ENCODE data around the gene KRTAP16-1. TPM values are rescaled to one million over a fixed set of nuclear protein-coding genes. Genes with fewer than 3 reads are reported as not detected.

The KRTAP16-1 gene
- total RNA-seq, 1 donor from 2014 or later = not detected

DNA sequence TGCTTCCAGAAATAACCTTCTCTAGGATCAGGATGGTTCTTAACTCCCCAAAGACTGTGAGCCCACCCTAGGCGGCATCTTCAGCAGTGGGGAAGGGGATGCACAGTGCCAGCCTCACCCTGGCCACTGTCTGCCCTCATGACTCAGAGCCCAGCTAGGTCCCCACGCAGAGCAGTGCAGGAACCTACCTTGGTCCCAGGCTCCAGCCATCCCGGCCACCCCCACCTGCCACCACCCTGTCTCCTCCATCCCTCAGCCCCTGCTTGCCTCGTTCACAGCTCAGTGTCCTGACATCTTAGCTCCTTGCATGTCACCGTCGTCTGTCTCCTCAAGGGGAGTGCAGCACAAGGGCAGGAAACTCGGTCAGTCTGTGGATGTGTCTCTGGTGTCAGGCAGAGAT, 22.5 kb upstream of the KRTAP16-1 start:
- no peak for DNase-seq (ENCODE audit: extremely low read depth, low read depth, low spot score)

DNA sequence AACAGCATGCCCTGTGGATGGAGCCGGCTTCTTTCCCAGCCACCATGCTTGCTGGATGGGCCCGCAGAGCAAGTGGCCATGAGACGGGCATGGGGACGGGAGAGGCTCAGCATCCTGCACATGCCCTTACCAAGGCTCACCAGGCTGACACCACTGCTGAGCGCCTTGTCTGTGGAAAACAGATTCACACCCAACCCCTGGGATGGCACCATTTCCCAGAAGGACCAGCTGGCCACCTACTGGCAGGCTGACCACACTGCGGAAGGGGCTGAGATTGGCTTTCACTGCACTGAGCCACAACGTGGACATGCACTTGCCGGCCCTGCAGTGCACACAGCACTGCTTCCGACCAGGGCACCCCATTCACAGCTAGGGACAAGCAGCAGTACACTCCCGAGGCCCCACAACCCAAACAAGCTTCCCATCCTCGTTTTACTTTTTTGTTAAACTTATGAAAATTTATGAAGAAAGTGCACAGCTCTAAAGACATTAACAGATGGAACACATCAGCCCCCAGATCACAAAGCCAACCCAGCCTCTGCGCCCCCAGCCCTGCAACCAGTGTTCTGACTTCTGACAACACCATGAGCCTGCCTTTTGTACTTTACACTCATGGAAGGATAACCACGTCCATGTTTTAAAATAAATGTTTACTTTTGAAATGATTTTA, 20.3 kb upstream of the KRTAP16-1 start:
- no peak for DNase-seq (ENCODE audit: extremely low read depth, low read depth, low spot score)

DNA sequence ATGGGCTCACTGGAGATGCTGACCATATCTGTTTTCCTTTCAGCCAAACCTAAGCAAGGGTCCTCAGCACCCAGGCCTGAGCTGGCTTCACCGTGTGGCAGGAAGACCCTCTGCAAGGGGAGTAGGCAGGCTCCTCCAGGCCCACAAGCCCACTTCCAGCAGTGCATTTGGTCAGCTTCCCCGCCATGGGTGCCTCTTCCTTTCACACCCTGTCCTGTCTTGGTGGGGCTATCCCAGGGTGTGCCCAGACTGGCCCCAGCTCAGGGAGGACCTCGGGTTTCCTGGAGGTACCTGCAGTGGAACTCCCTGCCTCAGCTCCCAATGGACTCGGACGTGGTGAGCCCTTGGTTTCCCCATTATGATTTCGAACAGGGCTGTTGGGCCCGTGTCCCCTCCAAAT, 19.1 kb upstream of the KRTAP16-1 start:
- no peak for DNase-seq (ENCODE audit: extremely low read depth, low read depth, low spot score)

DNA sequence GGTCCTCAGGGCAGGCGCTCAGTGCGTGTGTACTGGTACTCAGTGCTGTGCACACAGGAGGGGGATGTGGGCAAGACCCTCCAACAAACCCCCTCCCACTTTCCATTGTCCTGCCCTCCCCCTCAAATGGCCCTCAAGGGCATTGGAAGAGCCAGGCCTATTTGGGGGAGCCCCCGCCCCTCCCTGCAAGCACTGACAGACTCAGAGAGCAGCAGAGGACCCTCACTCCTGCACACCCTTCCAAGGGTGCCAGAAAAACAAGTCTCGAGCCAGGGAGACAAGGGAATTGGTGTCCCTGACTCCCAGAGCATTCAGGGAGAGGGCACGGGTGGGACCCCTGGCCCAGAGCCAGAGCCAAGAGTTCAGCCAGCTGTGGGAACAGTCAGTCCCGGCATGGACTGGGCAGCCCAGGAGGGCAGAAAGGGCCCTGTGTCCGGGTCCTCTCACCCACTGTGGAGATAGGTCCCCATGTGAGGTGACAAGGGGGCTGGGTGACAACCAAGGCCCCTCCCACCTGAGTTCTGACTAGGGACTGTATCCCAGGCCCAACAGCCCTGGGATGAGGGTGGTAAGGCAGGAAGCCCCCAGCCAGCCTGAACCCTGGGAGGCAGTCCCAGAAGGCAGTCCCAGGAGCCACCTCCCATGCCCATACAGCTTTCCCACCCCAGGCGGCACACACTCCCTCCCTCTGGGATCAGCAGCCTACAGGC, 18.5 kb upstream of the KRTAP16-1 start:
- DNase-seq (ENCODE audit: extremely low read depth, low read depth, low spot score) = no peak

DNA sequence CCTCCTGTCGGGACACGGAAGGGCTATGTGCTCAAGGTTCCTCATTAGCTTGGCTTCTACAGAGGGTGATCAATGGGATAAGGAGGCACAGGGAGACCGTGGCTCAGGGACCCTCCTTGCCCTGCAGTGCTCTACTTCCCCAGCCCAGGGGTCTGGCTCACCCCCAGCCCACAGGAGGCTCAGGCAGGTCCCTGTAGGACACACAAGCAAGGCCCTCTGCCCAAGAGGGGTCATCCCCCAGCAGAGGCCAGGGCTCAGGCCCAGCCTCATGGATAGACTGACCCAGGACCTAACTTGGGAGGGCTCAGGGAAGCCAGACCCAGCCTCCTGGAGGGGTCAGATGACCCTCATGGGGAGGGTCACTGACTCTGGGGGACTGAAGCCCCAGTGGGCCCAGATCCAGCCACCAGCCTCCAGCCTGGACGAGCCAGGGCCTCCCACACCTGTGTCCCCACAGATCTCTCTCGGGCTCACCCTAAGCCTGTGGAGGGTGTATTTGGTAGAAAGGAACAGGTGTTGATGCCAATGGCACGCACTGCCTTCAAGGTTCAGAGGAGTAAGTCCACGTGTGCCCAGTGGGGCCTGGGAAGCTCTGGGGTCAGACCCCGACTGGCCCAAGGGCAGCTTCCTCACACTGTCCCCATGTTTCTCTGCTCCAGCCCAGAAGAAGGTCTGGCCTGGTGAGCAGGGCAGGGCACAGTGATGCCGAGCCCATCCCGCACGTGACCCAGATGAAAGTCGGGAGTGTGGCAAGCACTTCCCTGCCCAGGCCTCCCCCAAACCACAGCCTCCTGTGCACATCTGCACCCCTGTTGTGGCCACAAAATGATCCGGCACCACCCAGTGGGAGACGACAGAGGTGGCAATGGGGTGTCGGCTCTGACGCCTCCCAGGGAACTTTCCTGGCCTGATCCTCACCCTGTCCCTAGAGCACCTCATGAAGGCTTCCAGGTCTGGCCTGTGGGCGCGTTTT, 17.4 kb upstream of the KRTAP16-1 start:
- DNase-seq (ENCODE audit: extremely low read depth, low read depth, low spot score) = no peak

DNA sequence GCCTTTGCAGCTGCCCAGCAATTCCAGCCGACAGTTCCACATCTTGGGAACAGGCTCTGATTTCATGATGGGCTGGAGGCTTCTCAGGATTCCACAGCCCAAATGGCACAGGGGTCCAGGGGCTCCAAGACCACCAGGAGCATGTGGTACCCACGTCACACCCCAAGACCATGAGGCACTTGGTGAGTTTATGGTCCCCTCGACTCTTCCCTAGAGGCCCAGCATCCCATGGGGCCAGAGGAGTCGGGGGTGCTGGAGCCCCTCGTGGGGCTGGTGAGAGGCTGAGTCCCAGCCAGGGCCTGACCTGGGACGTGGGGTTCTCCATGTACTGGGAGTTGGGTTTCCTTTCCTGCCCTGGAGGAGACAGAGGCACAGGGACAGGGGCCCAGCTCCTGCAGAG, 16.5 kb upstream of the KRTAP16-1 start:
- no peak for DNase-seq (ENCODE audit: extremely low read depth, low read depth, low spot score)

DNA sequence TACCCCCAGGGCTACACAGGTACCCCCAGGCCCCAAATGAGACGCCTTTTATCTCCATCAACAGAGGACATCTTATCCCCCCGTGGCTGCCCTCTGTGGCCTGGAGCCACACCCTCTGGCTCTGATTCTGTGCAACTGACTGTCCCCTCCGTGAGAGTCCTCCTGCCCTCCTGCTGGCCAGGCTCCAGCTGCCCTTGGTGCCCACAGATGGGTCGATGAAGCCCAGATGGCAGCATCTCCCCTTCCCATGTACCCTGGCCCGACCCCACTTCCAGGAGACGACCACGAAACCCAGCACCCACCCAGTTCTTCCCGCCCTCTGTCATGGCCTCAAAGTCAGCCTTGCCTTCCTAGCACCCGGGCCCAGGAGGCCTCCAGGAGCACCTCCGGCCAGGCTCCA, 16.0 kb upstream of the KRTAP16-1 start:
- DNase-seq (ENCODE audit: extremely low read depth, low read depth, low spot score) = no peak

DNA sequence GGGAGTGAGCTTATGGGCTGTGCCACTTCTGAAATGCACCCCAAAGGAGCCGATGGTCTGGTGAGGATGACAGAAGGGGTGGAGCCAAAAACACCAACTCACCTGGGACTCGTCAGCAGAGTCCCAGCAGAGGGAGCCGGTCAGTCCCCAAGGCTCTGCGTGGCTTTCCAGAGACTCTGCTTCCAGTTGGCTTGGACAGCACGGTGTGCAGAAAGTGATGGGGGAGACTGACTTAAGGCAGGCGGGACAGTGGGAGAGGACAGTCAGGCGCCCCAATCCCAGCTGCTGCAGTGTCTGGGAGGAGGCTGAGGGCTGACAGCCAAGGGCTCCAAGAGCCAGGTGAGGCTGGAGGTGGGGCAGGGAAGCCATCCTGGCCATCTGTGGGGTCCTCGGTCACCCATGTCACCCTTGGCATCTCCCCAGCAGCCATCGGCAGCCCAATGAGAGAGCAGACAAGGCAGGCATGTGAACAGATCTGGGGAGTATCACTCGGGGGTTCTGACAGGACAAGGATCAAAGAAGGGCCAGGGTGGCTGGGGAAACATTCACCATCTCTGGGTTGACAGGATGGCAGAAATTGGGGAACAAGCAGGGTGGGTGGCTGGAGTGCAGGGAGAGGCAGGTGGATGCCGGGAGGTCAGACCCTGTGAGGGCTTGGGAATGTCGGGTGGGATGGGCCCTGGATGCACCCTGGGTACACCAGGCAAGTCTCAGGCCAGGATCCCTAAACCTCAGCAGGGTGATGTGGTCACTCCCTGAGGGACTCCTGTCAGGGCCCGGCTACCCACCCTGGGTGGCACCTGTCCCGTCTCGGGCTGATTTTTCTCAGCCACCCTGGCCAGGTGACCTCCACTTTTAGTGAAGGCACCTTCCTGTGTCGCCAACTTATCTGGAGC, 15.3 kb upstream of the KRTAP16-1 start:
- DNase-seq (ENCODE audit: extremely low read depth, low read depth, low spot score) = no peak

DNA sequence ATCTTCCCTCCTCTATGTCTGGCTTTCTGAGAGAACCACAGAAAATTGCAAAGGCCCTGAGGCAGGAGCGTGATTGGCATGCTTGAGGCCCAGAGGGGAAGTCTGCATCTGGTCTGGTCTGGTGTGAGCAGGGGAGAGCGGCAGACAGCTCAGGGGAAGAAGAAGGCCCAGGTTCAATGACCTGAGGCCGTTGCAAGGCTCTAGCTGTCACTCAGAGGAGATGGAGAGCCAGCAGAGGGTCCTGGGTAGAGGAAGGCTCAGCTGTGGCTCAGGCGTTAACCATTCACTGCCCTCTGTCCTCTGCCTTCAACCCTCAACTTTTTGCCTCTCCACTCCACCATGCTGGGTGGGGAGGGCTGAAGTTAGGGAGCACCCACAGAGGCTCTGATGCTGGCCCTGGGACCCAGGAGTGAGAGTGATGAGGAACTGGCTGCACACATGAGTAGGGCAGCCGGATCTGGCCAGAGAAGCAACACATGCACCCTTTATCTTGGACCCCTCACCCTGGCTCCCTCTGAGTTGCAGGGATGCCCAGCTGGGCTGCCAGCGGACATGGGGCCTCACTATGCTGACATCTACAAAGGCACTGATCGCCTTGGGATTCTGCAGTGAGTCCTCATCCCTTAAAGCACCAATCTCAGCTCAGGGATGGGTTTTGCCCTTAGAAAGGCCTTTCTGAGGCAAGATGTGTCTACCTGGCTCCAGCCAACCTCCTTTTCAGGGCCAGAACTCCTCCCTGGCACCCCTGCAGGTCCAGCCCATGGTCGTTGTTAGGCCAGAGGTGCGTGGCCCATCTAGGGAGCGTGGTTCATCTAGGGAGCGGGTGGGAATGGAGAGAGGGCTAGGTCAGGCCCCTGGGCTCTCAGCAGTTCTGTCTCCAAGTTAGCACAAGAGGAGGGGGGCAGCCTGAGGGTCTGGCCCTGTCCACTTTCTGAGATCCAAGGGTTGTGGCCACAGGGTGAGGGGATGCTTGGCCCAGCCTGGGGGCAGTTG, 14.1 kb upstream of the KRTAP16-1 start:
- DNase-seq (ENCODE audit: extremely low read depth, low read depth, low spot score) = no peak

DNA sequence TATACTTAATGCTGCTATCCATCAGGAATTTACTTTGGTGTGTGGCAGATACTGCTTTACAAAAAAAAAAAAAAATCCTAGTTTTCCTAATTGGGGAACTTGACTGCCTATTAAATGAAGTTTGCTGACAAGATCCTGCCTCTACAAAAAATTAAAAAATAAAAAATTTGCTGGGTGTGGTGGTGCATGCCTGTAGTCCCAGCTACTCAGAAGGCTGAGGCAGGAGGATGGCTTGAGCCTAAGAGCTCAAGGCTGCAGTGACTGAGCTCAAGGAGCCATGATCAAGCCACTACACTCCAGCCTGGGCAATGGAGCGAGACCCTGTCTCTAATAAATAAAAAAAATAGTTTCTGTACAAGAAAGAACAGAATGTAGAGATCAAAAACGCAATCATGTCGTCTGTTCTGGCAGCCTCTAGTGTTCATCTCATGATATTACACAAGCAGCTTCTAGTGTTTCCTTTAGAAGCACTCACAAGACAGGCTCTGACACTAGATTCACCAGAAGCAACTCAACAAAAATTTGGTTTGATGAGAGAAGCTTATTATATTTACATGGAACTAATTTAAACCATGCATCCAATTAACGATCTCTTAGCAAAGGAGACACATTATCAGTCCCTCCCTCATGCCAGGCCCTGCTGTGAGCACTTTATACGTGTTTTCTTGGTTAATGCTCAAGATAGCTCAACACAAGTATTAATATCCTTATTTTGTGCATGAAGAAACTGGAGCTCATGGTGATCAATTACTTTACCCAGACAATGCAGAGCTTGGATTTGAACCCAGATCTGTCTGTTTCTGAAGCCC, 13.2 kb upstream of the KRTAP16-1 start:
- DNase-seq (ENCODE audit: extremely low read depth, low read depth, low spot score) = peak; percentile 16

DNA sequence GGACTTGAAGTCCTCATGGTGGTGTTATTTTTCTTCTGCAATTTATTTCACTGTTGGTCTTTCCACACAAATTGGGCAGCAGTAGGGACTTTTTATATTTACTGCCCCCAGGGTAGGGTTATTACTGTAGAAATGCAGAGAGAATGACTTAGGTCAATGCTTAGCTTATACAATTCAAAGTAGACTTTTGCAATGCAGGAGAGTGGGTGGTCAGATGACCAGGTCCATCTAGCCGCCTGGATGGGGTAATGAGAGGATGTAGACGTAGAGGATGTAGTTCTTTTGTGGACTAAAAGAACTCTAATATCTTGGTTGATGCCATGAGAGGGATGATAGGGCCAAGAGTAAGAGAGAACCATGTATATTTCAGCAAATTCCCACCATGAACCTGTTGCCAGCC, 9.1 kb upstream of the KRTAP16-1 start:
- no peak for DNase-seq (ENCODE audit: extremely low read depth, low read depth, low spot score)

DNA sequence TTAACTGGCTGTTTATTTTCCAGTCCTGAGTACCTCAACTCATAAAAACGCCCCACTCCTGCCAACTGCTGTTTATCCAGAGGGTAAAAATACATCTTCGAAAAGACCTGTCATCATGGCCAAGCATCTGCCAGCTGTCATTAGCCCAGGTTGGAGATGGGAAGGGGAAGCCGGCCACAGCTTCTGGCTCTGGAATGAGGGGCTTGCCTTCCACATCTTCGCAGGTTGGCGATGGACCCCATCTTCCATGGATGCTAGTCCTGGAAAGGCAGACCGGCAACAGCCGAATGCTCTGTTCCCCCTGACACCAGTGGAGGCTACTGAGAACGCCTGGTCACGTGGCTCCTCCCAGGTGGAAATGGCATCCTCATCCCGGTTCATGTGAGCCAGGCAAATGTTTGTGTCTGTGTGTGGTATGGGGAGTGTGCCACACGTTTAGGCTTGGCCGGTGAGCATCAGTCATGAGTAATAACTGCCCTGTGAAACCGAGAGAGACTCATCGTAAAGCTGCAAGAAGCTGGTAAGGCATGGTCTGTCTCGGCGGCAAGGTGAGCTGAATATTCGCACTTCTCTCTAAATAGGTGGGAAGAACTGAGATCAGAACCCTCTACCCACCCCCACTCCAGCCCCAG, 6.8 kb upstream of the KRTAP16-1 start:
- no peak for DNase-seq (ENCODE audit: extremely low read depth, low read depth, low spot score)

DNA sequence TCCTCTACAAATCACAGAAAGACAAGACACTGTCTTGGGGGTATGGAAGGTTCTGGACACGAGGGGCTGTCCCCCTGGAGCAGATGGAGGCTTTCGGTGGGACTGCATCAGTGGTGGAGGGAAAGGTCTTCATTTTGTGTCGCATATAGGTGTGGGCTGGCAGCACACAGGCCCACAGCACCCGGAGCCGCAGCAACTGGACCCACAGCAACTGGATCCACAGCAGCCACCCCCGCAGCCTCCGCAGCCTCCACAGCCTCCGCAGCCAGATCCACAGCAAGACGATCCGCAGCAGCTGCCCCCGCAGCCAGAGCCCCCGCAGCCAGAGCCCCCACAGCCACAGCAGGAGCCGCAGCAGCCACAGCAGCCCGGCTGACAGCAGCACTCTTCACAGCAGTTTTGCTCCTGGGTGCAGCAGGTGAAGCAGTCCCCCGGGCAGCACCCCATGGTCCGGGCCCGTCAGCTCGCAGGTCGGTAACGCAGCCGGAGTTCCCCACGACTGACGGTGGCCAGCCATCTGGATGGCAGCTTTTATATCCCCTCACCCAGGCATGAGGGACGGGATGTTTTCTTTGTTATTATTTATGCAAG, 6.2 kb upstream of the KRTAP16-1 start, which contains the start of gene KRTAP17-1:
KRTAP17-1 (minus strand) TSS at position 507 of the 591 bp plus-strand sequence; CDS start at position 447, 60 bp downstream.
- no peak for DNase-seq (ENCODE audit: extremely low read depth, low read depth, low spot score)

DNA sequence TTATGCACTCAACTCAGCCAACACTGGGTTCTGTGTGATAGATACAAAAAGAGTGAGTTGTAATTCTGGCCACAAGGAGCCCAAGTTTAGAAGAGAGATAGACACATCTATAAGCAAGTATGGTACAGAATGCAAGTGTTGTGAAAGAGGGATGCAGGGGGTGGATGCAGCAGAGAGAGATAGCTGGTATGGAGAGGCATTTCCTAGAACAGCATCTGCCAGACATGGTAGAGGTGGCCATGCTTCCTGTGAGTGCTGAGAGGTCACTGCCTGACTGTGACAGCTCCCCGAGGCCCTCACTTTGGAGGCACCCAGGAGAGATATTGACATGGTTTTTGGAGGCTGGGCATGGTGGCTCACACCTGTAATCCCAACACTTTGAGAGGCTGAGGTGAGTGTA, 2.0 kb upstream of the KRTAP16-1 start:
- no peak for DNase-seq (ENCODE audit: extremely low read depth, low read depth, low spot score)

DNA sequence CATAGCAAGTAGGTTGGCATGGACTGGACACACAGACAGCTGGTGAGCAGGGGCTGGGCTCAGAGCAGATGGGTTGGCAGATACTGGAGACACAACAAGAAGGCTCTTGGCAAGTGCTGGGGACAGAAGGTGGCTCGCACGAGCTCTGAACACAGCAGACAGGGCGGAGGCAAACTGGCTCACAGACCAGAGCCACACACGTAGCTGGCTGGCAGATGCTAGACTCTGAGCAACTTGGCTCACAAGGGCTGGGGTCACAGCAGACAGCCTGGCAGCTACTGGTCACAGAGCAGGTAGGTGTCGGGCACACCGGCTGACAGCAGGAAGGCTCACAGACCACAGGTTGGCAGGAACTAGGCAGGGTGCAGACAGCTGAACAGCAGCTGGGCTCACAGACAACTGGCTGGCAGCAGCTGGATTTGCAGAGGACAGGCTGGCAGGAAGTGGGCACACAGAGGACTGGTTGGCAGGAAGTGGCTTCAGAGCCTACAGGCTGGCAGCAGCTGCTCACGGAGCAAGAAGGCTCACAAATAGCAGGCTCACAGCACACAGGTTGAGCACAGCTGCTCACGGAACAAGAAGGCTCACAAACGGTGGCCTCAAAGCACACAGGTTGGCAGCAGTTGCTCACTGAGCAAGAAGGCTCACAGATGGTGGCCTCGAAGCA, 725 bp downstream of the KRTAP16-1 start:
- no peak for DNase-seq (ENCODE audit: extremely low read depth, low read depth, low spot score)

DNA sequence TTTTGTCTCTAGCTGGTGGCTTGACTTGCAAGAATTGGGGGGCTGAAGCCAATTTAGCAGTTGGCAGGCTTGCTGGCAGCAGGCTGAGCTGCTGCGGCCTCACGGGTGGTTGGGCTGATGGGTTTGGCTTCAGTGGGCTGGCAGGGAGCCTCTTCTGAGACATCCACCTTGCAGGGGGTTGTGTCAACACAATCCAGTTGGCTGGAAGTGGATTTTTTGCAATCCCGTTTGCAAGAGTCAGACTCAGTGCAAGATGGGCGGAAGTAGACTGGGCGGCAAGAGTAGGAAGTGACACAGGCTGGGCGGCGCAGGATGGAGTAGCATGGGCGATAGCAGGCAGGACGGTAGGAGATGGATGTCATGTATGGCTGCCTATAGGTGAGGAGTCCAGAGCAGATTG, 1.5 kb downstream of the KRTAP16-1 start:
- no peak for DNase-seq (ENCODE audit: extremely low read depth, low read depth, low spot score)

DNA sequence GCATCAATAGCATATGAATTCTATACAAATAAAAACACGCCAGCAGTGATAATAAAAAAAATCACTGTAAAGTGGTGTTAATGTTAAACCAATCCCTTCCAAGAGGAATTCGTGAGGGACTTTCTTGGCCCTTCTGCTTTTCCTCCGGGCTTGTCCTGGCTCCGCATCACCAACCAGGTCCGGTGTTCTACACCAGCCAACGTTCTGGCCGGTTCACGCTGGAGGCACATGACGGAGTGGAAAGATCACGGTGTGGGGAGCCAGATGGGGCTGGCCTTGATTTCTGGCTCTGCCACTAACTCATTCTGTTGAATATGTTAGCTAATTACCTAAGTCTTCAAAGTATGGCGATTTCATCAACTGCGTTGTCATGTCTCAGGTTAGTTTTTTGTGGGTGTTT, 5.0 kb downstream of the KRTAP16-1 start:
- no peak for DNase-seq (ENCODE audit: extremely low read depth, low read depth, low spot score)
